ENCODE results near the gene VASP. TPM values are rescaled to one million over a fixed set of nuclear protein-coding genes. Genes with fewer than 3 reads are reported as not detected.

Gene VASP
- total and polyA plus RNA-seq, 9 of the 15 experiments (the other 6 are each of a cell fraction or from before 2014, with no cell fraction given) = 16.7 to 261 (median 112) TPM

DNA sequence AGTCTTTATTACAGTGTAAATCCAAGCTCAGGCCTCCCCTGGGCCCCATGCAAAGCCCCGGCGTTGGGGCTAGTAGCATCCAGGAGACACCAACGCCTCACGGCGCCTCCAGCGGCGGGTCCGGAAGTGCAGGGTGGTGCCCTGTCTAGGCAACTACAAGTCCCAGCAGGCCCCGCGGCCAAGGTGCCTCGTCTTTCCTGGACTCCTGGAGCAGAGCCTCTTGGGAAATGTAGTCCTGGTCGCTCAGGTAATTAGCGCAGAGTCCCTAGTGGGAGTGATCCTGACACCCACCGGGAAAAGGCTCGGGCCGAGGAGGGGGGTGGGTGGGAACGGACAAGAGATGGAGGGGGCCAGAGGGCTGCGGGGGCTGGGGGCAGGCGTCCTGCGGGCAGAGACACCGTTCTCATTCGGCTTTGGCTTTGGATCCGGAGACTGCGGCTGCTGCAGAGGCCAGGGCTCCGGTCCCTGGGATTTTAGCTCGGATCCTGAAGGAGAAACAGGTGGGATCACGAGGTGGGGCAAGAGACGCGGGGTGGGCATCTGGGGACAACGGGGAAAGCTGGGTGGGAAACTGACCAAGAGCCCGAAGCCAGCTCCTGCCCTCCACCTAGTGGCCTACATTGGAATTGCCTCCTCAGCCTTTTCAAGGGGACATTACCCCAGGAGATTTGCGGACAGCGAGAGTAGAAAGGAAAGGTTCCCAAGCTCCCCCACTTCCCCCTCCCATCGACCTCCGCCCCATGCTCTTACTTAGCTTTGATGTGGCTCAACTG lies 21.8 kb upstream of the VASP start (continued):
- TF ChIP-seq ZBTB40 (IDR thresholded peaks at IDR 0.05) = peak; percentile 62; the same call in 1 of the 2 replicates
- no peak for TF ChIP-seq ZBTB40 (CRISPR knock-in tag; IDR thresholded peaks at IDR 0.05)
- TF ChIP-seq CREBBP (IDR thresholded peaks at IDR 0.05; ENCODE audit: low read depth, low read length) = no peak
- TF ChIP-seq POU5F1 (IDR thresholded peaks at IDR 0.05; ENCODE audit: borderline replicate concordance, low read depth, low read length, partially characterized antibody) = peak; percentile 19
- TF ChIP-seq ZNF282 (CRISPR knock-in tag; IDR thresholded peaks at IDR 0.05) = no peak
- no peak for TF ChIP-seq ZNF445 (CRISPR knock-in tag; IDR thresholded peaks at IDR 0.05; ENCODE audit: low read depth)
- TF ChIP-seq MBD1 (CRISPR knock-in tag; IDR thresholded peaks at IDR 0.05) = no peak
- peak; percentile 60; the same call in 1 of the 2 replicates for TF ChIP-seq PHF21A (IDR thresholded peaks at IDR 0.05; ENCODE audit: borderline replicate concordance, low read depth)
- no peak; the same call in 1 of the 2 replicates for TF ChIP-seq ETV1 (tag; conservative IDR thresholded peaks at IDR 0.05; ENCODE audit: low read depth)
- TF ChIP-seq ARNT (IDR thresholded peaks at IDR 0.05) = no peak
- peak; percentile 79 for TF ChIP-seq RB1 (IDR thresholded peaks at IDR 0.05; ENCODE audit: low read depth)
- TF ChIP-seq ETS2 (tag; IDR thresholded peaks at IDR 0.05; ENCODE audit: borderline replicate concordance, poor library complexity, severe bottlenecking) = no peak
- TF ChIP-seq TAF15 (IDR thresholded peaks at IDR 0.05; ENCODE audit: low read depth, low read length) = no peak
- TF ChIP-seq ZNF143 (CRISPR knock-in tag; IDR thresholded peaks at IDR 0.05) = peak; percentile 99
- no peak for TF ChIP-seq KAT7 (CRISPR knock-in tag; IDR thresholded peaks at IDR 0.05; ENCODE audit: borderline replicate concordance)
- no peak for TF ChIP-seq ZBTB2 (IDR thresholded peaks at IDR 0.05)

All from K562 (cell line).